Activated naive CD8-positive, alpha-beta T cell treated with anti-CD3 and anti-CD28 coated beads, Interleukin-2, amount 50 U/mL, for 24 hours (primary cell): ENCODE results near the gene MRPL55.

Source experiments
- ATAC-seq: fragments of 150-1000 bp; cut with Tn5 transposase; one replicate; pipeline ENCODE4 v1.10.0; 2021
- DNase-seq: peaks from one replicate; pipeline ENCODE4 v3.0.0; 2021
- H3K27ac Mint-ChIP-seq: one replicate; pipeline ENCODE4 v1.8.0; 2021; ENCODE audit warnings: mild to moderate bottlenecking, mixed read lengths
- H3K27me3 Mint-ChIP-seq: one replicate; pipeline ENCODE4 v1.8.0; 2021; ENCODE audit warnings: mixed read lengths
- H3K36me3 Mint-ChIP-seq: one replicate; pipeline ENCODE4 v1.8.0; 2021; ENCODE audit warnings: low read depth, mixed read lengths
- H3K4me1 Mint-ChIP-seq: one replicate; pipeline ENCODE4 v1.8.0; 2021; ENCODE audit warnings: mixed read lengths
- H3K4me3 Mint-ChIP-seq: one replicate; pipeline ENCODE4 v1.8.0; 2021; ENCODE audit warnings: mild to moderate bottlenecking, moderate library complexity, mixed read lengths
- H3K9me3 Mint-ChIP-seq: one replicate; pipeline ENCODE4 v1.8.0; 2021; ENCODE audit warnings: mixed read lengths

The MRPL55 gene

DNA sequence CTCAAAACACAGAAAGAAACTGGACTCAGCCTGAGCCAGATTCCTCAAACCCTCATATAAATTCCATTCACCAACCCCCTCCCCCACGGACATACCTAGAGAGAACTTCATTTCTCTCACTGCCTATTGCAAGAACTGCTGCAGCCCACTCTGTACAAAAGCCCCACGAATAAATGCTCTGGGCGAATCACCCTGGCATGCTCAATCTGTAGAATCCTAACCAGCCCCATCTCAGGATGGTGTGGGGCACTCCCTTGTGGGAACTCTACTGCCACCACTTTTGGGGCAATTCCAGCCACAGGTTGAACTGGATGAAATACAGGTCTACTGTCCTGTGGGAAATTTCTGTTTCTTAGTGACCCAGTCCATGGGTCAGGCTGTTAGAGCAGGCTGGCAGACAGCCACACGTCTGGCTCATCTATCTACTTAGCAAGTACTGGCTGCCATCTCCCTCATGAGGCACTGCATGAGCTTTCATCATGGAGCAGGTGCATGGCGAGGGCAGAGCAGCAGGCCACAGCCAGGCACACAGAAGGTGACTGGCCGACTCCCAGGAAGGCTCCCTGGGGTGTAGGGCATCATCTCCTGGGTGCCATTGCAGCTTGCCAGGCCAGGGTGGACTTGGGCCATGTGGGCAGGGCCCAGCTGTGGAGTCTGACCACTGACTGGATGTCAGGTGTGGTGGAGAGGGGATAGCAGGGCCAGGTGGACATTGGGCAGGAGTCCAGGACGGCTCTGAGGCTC is 4.4 kb downstream of the MRPL55 start:
- DNase-seq = no peak
- ATAC-seq = no peak
- peak overlapping the region; percentile 92 for H3K27ac Mint-ChIP-seq
- peak overlapping the region; percentile 91 for H3K4me3 Mint-ChIP-seq
- H3K4me1 Mint-ChIP-seq = peaks cover 37% of the 10 kb centered on the region
- peaks cover 4% of the 10 kb centered on the region for H3K36me3 Mint-ChIP-seq
- no peaks in the 10 kb centered on the region for H3K27me3 Mint-ChIP-seq
- no peaks in the 10 kb centered on the region for H3K9me3 Mint-ChIP-seq

DNA sequence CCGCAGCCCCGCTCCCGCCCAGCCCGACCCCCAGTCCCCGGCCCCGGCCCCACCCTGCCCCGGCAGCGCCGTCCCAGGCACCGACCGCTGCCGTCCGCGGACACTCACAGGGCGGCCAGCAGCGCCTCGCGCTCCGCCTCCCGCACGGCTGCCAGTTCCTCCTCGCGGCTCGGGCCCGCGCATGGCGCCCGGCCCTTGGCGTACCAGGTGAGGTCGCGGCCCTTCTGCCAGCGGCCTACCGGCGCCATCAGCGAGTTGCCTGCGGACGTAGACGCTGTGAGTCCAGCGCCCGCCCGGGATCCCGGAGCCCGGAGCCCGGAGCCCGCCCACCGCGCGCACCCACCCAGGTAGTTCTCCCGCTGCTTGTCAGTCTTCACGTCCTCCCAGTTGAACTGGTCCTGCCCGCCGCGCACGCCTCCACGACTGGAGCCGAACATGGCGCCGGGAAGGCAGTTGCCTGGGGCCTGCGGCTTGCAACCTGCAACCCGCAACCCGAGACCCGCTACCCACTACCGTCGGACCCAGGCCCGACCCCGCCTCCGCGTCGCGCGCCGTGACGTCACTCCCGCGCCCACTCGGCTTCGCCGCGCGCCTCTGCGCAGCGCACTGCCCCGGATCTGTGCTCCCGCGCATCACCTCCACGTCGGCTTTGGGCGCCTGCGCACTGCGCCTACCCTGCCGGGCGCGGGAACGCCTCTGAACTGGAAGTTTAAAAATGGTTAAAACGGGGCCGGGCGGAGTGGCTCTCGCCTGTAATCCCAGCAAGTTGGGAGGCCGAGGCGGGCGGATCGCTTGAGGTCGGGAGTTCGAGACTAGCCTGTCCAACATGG is 6.1 kb downstream of the MRPL55 start, which contains the start of gene C1orf35:
C1orf35 (minus strand) TSS at position 535 of the 830 bp plus-strand sequence; CDS start at position 437, 98 bp downstream.
- Mint-ChIP-seq H3K27me3 (no peaks in the 10 kb centered on the region), H3K36me3 (peaks cover 15% of the 10 kb centered on the region), H3K4me1 (peaks cover 30% of the 10 kb centered on the region), H3K27ac (peak within 1 kb of the TSS; percentile 92), H3K4me3 (peak within 1 kb of the TSS; percentile 91), H3K9me3 (no peaks in the 10 kb centered on the region)
- ATAC-seq (peak; percentile 79), DNase-seq (peak; percentile 97)

DNA sequence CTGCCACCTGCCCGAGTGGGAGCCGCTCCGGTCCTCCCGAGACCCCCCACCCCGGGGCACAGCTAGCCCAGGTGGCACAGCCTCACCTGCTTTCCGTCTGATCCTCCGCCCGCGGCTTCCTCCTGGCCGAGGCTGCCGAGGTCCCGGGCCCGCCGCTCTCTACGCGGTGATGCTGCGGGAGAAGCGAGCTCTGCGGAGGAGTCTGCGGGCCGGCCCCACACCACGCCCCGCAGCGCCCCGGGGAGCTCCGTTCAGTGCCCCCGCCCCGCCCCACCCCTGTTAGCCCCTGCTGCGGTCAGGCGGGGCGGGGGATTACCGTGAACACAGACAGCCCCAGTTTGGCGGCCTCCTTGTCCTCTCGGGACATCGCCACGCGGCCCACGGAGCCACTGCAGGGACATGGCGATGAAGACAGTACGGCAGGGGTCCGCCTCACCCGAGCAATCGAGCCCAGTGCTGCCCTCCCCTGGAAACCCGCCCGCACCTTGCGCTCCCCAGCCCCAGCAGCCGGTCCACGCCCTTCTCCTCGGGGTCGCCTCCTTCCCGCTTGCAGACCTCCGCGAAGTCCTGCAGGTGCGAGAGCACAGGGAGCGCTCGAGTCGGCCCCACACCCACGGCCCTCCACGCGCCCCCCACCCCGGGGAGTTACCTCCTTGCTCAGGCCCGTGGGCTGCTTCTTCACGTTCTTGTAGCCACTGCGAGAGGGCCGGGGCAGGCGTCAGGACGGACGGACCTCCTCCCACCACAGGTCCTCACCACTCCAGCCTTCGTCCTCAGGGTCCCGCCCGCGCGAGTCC is 6.9 kb downstream of the MRPL55 start:
- Mint-ChIP-seq H3K9me3 (no peaks in the 10 kb centered on the region), H3K4me1 (peaks cover 26% of the 10 kb centered on the region), H3K36me3 (peaks cover 23% of the 10 kb centered on the region), H3K4me3 (peak overlapping the region; percentile 91), H3K27ac (no peak overlapping the region), H3K27me3 (no peaks in the 10 kb centered on the region)
- peak; percentile 67 for DNase-seq
- ATAC-seq = peak; percentile 25

DNA sequence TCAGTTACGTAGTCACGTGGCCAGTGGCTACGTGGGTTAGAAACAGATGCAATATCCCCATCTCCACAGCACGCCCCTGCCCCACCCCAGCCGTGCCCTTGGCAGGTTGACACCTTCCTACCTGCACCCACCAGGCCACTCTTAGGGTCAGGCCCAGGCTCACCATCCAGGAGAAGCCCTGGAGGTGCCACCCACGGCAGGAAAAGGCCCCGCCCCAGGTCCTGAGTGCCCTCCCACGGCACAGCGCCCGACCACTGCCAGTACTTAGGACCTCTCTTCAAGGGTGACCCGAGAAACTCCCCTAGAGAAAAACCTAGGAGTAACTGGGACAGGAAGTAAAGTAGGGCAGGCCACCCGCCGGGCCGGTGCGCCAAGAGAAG is 7.5 kb downstream of the MRPL55 start:
- peak overlapping the region; percentile 64 for H3K27ac Mint-ChIP-seq

DNA sequence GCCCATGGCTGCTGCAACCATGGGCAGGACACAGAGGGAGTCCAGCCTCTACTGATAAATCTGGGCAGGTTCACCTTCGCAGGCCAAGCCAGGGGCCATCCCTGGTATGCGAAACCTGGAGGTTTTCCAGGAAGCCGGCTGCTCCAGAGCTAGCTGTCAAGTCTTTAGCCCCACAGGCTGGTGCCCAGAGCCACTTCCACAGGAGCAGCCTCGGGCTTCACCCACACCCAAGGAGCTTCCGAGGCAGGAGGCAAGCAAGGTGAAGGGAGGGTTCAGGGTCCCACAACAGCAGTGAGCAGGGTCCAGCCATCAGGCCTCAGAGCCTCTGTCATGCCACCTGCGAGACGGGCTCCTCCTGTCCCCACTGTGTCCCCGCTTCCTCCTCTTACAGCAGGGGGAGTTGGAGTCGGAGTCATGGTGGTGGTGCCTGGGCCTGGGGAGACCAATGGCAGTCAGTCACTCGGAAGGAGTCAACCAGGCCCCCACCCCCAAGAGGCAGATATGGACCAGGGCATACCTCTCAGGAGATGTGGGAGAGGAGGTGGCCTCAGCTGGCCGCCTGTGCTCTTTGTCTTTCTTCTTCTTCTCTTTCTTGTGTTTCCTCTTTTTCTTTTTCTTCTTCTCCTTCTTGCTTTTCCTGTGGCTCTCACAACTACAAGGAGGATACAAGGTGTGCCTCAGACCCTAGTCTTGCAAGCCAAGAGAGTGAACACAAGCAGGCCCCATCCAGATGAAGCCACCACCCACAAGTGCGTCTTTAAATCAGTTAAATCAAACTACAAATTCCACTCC is 8.1 kb downstream of the MRPL55 start:
- DNase-seq = no peak
- ATAC-seq = no peak

More for the DNA sequence above, 7.5 kb downstream of the MRPL55 start:
- ATAC-seq (no peak), DNase-seq (no peak)
- Mint-ChIP-seq H3K4me1 (peaks cover 26% of the 10 kb centered on the region), H3K4me3 (peak overlapping the region; percentile 91), H3K9me3 (no peaks in the 10 kb centered on the region), H3K27me3 (no peaks in the 10 kb centered on the region), H3K36me3 (peaks cover 24% of the 10 kb centered on the region)

DNA sequence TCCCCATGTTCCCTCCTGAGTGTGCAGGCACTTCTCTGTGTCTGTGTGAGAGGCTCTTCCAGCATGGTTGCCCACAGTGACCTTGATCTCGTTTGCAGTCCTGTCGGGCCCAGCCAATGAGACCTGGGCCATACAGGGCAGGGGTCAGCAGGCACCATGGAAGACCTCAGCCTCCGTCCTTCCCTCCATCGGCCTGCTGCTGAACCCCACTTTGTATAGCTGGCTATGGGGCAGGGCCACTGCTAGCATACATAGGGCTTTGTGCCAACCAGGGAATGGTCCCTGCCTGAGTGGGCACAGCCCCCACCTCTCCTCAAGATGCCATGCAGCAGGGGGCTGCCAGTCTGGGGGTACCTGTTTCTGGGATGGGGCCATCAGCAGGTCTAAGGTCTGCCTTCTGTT is 9.8 kb downstream of the MRPL55 start:
- peaks cover 35% of the 10 kb centered on the region for H3K4me1 Mint-ChIP-seq
- ATAC-seq (no peak), DNase-seq (no peak)
- H3K36me3 Mint-ChIP-seq = peaks cover 38% of the 10 kb centered on the region
- no peak overlapping the region for H3K4me3 Mint-ChIP-seq
- H3K27me3 Mint-ChIP-seq = no peaks in the 10 kb centered on the region
- peaks cover 6% of the 10 kb centered on the region for H3K9me3 Mint-ChIP-seq
- peak overlapping the region; percentile 47 for H3K27ac Mint-ChIP-seq

More for the DNA sequence above, 8.1 kb downstream of the MRPL55 start:
- no peaks in the 10 kb centered on the region for H3K27me3 Mint-ChIP-seq
- H3K4me3 Mint-ChIP-seq = peak overlapping the region; percentile 91
- H3K27ac Mint-ChIP-seq = peak overlapping the region; percentile 64
- H3K4me1 Mint-ChIP-seq = peaks cover 27% of the 10 kb centered on the region
- H3K36me3 Mint-ChIP-seq = peaks cover 23% of the 10 kb centered on the region
- H3K9me3 Mint-ChIP-seq = no peaks in the 10 kb centered on the region

DNA sequence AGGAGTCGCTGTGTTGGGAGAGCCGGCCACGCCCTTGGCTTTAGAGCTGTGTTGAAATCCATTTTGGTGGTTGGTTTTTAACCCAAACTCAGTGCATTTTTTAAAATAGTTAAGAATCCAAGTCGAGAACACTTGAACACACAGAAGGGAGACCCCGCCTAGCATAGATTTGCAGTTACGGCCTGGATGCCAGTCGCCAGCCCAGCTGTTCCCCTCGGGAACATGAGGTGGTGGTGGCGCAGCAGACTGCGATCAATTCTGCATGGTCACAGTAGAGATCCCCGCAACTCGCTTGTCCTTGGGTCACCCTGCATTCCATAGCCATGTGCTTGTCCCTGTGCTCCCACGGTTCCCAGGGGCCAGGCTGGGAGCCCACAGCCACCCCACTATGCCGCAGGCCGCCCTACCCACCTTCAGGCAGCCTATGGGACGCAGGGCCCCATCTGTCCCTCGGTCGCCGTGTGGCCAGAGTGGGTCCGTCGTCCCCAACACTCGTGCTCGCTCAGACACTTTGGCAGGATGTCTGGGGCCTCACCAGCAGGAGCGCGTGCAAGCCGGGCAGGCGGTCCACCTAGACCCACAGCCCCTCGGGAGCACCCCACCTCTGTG is 10.7 kb downstream of the MRPL55 start:
- Mint-ChIP-seq H3K27me3 (no peaks in the 10 kb centered on the region), H3K4me3 (no peak overlapping the region), H3K4me1 (peaks cover 28% of the 10 kb centered on the region), H3K36me3 (peaks cover 44% of the 10 kb centered on the region), H3K9me3 (peaks cover 6% of the 10 kb centered on the region), H3K27ac (no peak overlapping the region)
- no peak for ATAC-seq
- DNase-seq = peak; percentile 1

DNA sequence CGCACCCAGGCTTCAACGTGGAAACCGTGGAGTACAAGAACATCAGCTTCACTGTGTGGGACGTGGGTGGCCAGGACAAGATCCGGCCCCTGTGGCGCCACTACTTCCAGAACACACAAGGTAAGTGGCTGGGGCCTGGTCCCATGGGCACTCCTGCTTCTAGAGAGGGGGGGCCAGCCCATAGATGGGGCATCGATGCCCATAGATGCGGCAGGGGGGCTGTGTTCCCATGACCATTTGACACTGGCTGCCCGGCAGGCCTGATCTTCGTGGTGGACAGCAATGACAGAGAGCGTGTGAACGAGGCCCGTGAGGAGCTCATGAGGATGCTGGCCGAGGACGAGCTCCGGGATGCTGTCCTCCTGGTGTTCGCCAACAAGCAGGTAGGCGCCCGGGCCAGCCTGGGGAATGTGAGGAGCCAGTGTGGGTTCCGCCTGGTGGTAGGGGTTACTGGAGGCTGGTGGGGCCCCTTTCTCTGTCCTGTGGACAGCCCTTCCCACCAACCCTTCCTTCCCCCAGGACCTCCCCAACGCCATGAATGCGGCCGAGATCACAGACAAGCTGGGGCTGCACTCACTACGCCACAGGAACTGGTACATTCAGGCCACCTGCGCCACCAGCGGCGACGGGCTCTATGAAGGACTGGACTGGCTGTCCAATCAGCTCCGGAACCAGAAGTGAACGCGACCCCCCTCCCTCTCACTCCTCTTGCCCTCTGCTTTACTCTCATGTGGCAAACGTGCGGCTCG is 11.6 kb downstream of the MRPL55 start:
- Mint-ChIP-seq H3K36me3 (peaks cover 52% of the 10 kb centered on the region), H3K4me3 (no peak overlapping the region), H3K4me1 (peaks cover 24% of the 10 kb centered on the region), H3K27me3 (no peaks in the 10 kb centered on the region), H3K9me3 (peaks cover 6% of the 10 kb centered on the region), H3K27ac (peak overlapping the region; percentile 35)
- DNase-seq (no peak), ATAC-seq (no peak)

DNA sequence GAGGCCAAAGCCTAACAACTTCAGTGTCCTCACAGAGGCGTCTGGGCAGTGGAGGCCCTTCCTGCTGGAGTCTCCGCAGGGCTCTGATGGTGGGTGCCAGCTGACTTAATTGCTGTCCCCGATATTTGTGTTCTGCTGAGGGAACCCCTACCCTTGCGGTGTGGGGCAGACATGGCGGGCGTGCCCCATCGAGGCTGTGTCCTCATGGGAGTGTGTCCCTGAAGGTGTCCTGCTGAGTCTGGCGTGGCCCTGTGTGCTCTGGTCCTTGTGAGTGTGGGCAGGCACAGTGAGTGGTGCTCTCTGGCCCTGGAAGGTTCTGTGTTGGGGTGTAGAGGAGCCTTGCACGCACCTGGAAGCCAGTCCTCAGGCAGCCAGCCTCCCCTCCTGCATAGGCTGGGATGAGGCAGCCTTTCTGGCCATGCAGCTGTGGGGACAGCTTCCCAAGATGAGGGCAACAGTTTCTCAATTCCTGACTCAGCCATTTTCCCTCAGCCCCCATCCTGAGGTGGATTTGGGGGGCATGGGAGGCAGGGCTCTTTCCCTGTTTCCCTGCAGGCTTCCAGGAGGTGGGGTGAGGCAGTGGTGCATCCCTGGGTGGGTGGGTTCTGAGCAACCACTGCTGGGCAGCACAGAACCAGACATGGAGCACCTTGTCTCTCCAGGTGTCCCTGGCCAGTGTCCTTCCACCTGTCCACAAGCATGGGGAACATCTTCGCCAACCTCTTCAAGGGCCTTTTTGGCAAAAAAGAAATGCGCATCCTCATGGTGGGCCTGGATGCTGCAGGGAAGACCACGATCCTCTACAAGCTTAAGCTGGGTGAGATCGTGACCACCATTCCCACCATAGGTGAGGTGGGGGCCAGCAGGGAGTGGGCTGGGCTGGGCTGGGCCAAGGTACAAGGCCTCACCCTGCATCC is 12.4 kb downstream of the MRPL55 start:
- Mint-ChIP-seq H3K9me3 (peaks cover 6% of the 10 kb centered on the region), H3K4me3 (no peak overlapping the region), H3K27me3 (no peaks in the 10 kb centered on the region), H3K27ac (peak overlapping the region; percentile 18), H3K4me1 (peaks cover 32% of the 10 kb centered on the region), H3K36me3 (peaks cover 60% of the 10 kb centered on the region)
- ATAC-seq (no peak), DNase-seq (no peak)

DNA sequence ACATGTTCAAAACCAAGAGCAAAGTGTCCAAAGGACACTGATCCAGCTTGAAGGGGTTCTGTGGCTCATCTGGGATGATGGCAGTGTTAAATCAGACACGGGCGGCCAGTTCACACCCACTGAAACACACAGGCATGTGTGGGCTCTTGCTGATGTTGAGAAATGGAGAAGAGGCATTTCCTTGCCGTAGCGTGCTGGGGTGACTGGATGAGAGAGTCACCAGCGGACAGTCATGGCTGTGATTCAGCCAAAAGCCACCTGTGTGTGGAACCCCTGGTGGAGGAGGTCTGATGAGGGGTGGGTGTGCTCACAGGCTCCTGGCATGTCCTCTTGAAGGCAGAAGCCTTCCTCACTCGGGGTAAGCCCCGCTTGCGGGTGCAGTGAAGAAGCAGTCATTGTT is 13.2 kb downstream of the MRPL55 start:
- peaks cover 67% of the 10 kb centered on the region for H3K36me3 Mint-ChIP-seq
- peak overlapping the region; percentile 69 for H3K27ac Mint-ChIP-seq
- peaks cover 6% of the 10 kb centered on the region for H3K9me3 Mint-ChIP-seq
- no peaks in the 10 kb centered on the region for H3K27me3 Mint-ChIP-seq
- ATAC-seq (no peak), DNase-seq (no peak)
- peaks cover 35% of the 10 kb centered on the region for H3K4me1 Mint-ChIP-seq
- no peak overlapping the region for H3K4me3 Mint-ChIP-seq

DNA sequence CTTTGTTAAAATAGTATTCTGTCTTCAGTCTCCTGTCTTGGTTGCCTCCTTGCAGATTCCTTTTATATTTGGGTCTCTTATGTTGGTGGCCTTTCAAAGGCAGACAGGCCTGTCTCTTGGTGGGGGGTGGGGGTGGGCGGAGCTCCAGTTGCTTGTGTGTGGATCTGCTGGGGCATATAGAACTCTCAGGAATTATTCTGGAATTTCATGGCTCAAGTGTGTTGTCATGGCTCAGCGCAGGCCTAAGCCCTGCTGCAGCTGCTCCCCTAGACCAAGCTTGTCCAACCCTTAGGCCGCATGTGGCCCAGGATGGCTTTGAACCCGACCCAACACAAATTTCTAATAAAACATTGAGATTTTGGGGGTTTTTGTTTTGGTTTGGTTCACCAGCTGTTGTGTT is 13.9 kb downstream of the MRPL55 start:
- no peak for ATAC-seq
- DNase-seq = no peak
- H3K27me3 Mint-ChIP-seq = no peaks in the 10 kb centered on the region
- peaks cover 43% of the 10 kb centered on the region for H3K4me1 Mint-ChIP-seq
- H3K9me3 Mint-ChIP-seq = peaks cover 6% of the 10 kb centered on the region
- H3K36me3 Mint-ChIP-seq = peaks cover 74% of the 10 kb centered on the region
- H3K27ac Mint-ChIP-seq = peak overlapping the region; percentile 0
- H3K4me3 Mint-ChIP-seq = no peak overlapping the region

DNA sequence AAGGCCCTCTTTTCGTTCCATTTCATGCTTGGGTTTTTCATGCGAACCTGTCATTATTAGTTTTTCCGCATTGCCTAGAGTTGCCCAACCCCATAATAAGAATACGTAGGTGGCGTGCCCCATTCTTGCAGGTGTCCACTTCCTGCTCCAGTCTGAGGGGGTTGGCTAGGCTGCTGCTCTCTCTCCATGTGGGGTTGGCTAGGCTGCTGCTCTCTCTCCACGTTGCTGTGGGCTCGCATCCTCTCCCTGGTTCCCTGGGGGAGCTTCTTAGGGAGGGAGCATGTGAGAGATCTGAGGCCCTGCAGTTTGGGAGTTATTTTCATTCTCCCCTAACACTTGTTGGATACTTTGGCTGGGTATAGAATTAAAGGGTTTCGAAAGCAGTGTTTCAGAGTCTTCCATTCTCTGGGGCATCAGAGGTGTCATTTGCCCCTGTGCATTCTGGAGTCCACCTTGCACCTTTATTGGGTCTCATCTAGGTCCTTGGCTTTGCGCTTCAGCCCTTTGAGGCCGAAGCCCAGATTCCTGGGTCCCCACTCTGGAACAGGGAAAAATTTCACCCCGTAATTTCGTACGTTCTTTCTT is 14.6 kb downstream of the MRPL55 start:
- DNase-seq (no peak), ATAC-seq (no peak)
- H3K36me3 Mint-ChIP-seq = peaks cover 75% of the 10 kb centered on the region
- no peaks in the 10 kb centered on the region for H3K27me3 Mint-ChIP-seq
- peaks cover 6% of the 10 kb centered on the region for H3K9me3 Mint-ChIP-seq
- peak overlapping the region; percentile 0 for H3K27ac Mint-ChIP-seq
- H3K4me3 Mint-ChIP-seq = no peak overlapping the region
- peaks cover 49% of the 10 kb centered on the region for H3K4me1 Mint-ChIP-seq
